Posterior cingulate gyrus (tissue), 11 donors: Measurements from ENCODE around the gene SMIM11.
"Not testable (repeated sequence)": the region's sequence is repeated elsewhere in the genome, so short reads cannot be mapped to it uniquely, and the experiment has no call there.

Experiments used
- DNase-seq, 10 donors: peaks; one replicate each; pipeline versions ENCODE4 v3.0.0 to v3.0.0-alpha.2; 2020 to 2021; ENCODE audit warnings: mixed read lengths in 3 of 10
- intact Hi-C: fragments of 100-400 bp; cut with DNase I; formaldehyde crosslinking; loops from one replicate; pipeline ENCODE4 v1.15.1; 2023

The SMIM11 gene

GRCh38 chr21:34374940-34375618 lies at the start of gene SMIM11:
Gene SMIM11, plus strand, starts transcription at chr21:34375507. Its CDS starts 3,998 bp downstream, at chr21:34379505.
- DNase-seq, intact Hi-C loops: not testable (repeated sequence)

GRCh38 chr21:34330055-34330454 lies 45.3 kb upstream of the SMIM11 start:
- intact Hi-C loops, result no loop called here

GRCh38 chr21:34331726-34332125 lies 43.6 kb upstream of the SMIM11 start:
- intact Hi-C loops, result no loop called here
- DNase-seq, result no peak

More at GRCh38 chr21:34330055-34330454, 45.3 kb upstream of the SMIM11 start:
- DNase-seq, result no peak

- no peak for DNase-seq
- intact Hi-C loops, result no loop called here
These were observed 43.0 kb upstream of the SMIM11 start for GRCh38 chr21:34332347-34332746.

- DNase-seq, result peak in 2 of 10 donors; percentile 25 to 83
- intact Hi-C loops, result no loop called here
These were observed 42.1 kb upstream of the SMIM11 start for GRCh38 chr21:34333121-34333739.

GRCh38 chr21:34335316-34335715 lies 40.0 kb upstream of the SMIM11 start:
- intact Hi-C loops, result no loop called here
- DNase-seq, result no peak

- no peak for DNase-seq
- intact Hi-C loops, result no loop called here
These were observed 39.1 kb upstream of the SMIM11 start for GRCh38 chr21:34336245-34336644.

GRCh38 chr21:34336756-34337391 lies 38.4 kb upstream of the SMIM11 start:
- DNase-seq, result no peak
- intact Hi-C loops, result no loop called here

GRCh38 chr21:34337741-34338140 lies 37.6 kb upstream of the SMIM11 start:
- intact Hi-C loops, result no loop called here
- no peak for DNase-seq

GRCh38 chr21:34338226-34338625 lies 37.1 kb upstream of the SMIM11 start:
- DNase-seq, result no peak
- intact Hi-C loops, result no loop called here

GRCh38 chr21:34340061-34340460 lies 35.2 kb upstream of the SMIM11 start:
- peak in 1 of 10 donors; percentile 74 for DNase-seq
- intact Hi-C loops, result no loop called here

- DNase-seq, result no peak
- intact Hi-C loops, result no loop called here
These were observed 32.8 kb upstream of the SMIM11 start for GRCh38 chr21:34342476-34342875.

GRCh38 chr21:34343347-34343746 lies 32.0 kb upstream of the SMIM11 start:
- DNase-seq, result no peak
- intact Hi-C loops, result no loop called here

- intact Hi-C loops, result no loop called here
- DNase-seq, result peak in 5 of 10 donors; percentile 34 to 90 (median 51)
These were observed 31.4 kb upstream of the SMIM11 start for GRCh38 chr21:34343838-34344381.

- DNase-seq, result no peak
- intact Hi-C loops, result no loop called here
These were observed 30.7 kb upstream of the SMIM11 start for GRCh38 chr21:34344584-34344983.

- no peak for DNase-seq
- intact Hi-C loops, result loop anchor here (5.0 kb wide), 1 partner anchor 273 kb away; the partner anchor contains the start of genes MRPS6 and SLC5A3
These were observed 30.0 kb upstream of the SMIM11 start for GRCh38 chr21:34345091-34345871.

GRCh38 chr21:34345892-34346291 lies 29.4 kb upstream of the SMIM11 start:
- intact Hi-C loops, result loop anchor here (5.0 kb wide), 1 partner anchor 274 kb away; the partner anchor contains the start of genes MRPS6 and SLC5A3
- no peak for DNase-seq

- intact Hi-C loops, result loop anchor here (5.0 kb wide), 1 partner anchor 277 kb away; the partner anchor contains the start of genes MRPS6 and SLC5A3
- no peak for DNase-seq
These were observed 26.3 kb upstream of the SMIM11 start for GRCh38 chr21:34348890-34349519.

GRCh38 chr21:34351786-34352241 lies 23.5 kb upstream of the SMIM11 start:
- intact Hi-C loops, result loop anchor here (1.0 kb wide), 1 partner anchor 428 kb away; no protein-coding TSS in a partner anchor

GRCh38 chr21:34352556-34352955 lies 22.8 kb upstream of the SMIM11 start:
- no peak for DNase-seq
- intact Hi-C loops, result no loop called here

More at GRCh38 chr21:34351786-34352241, 23.5 kb upstream of the SMIM11 start:
- DNase-seq, result peak; percentile 31 to 95 (median 62)
